GM10847 (cell line): ENCODE data around the gene CD2BP2.
A peak's percentile ranks its signal among the peaks of the same experiment; 100 is the strongest.

Experiments used
- POLR2A ChIP-seq: IDR thresholded peaks from 2 replicates; pipeline ENCODE4 v1.6.1; 2011; ENCODE audit not compliant: insufficient read length; ENCODE audit errors: extremely low read depth

Gene CD2BP2

GRCh38 chr16:30342751-30343490 lies 12.2 kb downstream of the CD2BP2 start:
- TF ChIP-seq POLR2A: no peak

DNA sequence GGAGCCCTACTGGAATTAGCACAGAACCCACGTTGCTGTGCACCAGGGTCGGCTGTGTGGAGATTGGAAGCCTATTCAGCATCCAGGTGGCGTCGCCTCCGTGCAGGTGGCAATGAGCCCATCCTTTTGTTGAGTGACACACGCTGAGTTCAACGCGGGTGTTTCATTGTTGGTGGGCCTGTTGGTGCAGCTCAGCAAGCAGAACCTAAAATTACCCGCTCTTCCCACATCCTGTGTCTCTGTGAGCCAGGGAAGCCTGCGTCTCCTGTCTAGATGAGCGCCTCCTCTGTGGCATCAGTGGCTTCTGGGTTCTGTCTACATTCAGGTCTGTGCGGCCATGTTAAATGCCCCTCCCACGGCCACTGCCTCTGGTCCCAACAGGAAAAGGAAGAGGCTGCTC lies 14.5 kb downstream of the CD2BP2 start:
- no peak for TF ChIP-seq POLR2A

DNA sequence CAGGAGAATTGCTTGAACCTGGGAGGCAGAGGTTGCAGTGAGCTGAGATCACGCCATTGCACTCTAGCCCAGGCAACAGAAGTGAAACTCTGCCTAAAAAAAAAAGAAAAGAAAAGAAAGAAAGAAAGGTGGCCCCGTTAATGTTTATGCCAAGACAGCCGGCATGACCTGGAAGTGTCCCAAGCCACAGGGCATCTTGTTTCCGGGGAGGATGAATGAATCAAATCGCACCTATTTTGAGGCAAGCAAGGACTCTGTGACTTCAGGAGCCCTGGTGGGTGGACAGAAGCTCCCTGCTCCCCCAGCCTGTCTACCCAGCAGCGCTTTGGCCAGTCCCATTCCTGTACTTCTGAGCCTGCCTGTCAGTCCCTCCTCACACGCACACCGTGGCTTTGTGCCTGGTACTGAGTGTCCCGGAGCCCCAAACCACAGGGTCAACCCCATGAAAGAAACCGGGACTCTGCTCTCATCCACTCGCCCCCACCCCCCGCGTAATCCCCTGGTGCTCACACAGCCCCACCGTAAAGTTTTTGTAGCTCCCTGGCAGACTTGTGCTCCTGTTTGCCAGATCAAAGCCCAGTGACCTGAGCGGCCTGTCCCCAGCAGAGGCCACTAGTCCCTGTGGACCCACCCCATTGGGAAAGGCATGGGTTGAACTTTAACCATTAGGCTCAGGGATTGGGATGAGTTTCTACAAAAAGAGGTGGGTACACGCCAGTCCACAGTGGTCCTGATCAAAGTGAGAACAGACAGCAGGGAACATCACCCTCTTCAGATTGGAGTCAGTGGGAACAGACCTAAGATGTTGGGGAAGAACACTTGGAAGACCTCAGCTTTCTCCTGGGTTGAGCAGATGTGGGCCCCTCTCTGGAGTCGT lies 19.3 kb downstream of the CD2BP2 start:
- TF ChIP-seq POLR2A: no peak

DNA sequence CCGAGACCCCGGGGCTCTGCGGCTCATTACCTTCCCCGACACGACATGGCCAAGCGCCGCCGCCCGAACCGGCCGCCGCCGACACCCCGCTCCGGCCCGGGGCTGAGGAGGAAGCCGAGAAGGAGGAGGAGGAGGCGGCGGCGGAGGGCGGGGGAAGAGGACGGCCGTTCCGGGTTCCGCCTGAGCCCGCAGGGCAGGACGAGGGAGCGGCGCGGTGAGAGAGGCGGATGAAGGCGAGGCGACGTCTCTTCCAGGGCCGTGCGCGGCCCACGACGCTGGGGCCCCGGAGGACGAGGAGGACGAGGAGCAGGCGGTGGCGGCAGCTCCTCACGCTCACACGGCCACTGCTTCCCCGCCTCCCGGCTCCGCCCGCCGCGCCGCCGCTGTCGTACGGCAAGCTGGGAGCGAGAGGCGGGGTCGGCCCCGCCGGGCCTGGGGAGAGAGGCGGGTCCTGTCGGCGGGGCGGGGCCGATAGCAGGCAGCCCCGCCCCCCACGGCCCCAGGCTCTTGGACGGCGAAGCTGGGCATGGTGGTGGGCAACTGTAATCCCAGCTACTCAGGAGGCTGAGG lies 20.0 kb downstream of the CD2BP2 start:
- peak; percentile 48 for TF ChIP-seq POLR2A

GRCh38 chr16:30334473-30334989 lies 20.6 kb downstream of the CD2BP2 start:
- peak; percentile 12 for TF ChIP-seq POLR2A
